Measurements from ENCODE around the gene LRRC27.

Gene LRRC27

DNA sequence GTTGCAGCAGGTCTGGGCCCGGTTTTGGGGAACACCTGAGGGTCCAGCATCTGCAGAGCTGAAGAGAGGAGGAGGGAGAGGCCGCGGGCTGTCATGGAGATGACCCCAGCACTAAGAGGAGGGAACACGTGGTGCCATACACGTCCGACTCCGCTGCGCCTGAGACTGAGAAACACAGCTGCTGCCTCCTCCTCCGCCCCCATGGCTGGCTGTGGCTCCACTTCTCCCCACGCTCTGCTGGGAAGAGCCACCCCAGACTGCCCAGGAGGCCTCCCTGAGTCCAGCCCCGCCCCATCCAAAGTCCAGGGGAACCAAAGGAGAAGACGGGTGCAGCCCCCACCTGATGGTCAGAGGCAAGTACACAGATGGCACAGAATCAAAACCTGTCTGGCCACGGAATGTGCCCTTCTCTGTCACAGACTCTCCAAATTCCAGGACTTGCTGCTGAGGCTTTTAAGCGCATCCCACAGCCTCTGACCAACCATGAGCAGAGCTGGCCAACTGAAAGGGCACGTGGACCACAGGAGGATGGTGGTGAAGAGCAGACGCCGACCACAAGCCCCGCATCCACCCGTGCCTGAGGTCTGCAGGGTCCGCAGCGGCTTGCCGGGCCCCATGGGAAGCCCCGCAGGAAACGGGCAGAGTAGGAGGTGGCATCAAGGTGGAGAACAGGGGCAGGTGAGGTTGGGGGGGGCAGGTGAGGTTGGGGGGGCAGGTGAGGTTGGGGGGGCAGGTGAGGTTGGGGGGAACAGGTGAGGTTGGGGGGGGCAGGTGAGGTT lies 48.2 kb upstream of the LRRC27 start (continued):
- TF ChIP-seq BACH2 (CRISPR knock-in tag; IDR thresholded peaks at IDR 0.05; ENCODE audit: borderline replicate concordance) (no peak), ZNF8 (CRISPR knock-in tag; IDR thresholded peaks at IDR 0.05) (no peak), ESRRG (CRISPR knock-in tag; IDR thresholded peaks at IDR 0.05) (no peak), SNAI2 (CRISPR knock-in tag; IDR thresholded peaks at IDR 0.05) (no peak), ZC3H10 (CRISPR knock-in tag; IDR thresholded peaks at IDR 0.05) (no peak), GLIS3 (CRISPR knock-in tag; IDR thresholded peaks at IDR 0.05) (no peak)
- TF ChIP-seq, protein P1, sequence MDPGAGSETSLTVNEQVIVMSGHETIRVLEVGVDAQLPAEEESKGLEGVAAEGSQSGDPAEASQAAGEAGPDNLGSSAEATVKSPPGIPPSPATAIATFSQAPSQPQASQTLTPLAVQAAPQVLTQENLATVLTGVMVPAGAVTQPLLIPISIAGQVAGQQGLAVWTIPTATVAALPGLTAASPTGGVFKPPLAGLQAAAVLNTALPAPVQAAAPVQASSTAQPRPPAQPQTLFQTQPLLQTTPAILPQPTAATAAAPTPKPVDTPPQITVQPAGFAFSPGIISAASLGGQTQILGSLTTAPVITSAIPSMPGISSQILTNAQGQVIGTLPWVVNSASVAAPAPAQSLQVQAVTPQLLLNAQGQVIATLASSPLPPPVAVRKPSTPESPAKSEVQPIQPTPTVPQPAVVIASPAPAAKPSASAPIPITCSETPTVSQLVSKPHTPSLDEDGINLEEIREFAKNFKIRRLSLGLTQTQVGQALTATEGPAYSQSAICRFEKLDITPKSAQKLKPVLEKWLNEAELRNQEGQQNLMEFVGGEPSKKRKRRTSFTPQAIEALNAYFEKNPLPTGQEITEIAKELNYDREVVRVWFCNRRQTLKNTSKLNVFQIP (CRISPR knock-in tag; IDR thresholded peaks at IDR 0.05; ENCODE audit: borderline replicate concordance, low read depth), result no peak
- TF ChIP-seq, protein P2, sequence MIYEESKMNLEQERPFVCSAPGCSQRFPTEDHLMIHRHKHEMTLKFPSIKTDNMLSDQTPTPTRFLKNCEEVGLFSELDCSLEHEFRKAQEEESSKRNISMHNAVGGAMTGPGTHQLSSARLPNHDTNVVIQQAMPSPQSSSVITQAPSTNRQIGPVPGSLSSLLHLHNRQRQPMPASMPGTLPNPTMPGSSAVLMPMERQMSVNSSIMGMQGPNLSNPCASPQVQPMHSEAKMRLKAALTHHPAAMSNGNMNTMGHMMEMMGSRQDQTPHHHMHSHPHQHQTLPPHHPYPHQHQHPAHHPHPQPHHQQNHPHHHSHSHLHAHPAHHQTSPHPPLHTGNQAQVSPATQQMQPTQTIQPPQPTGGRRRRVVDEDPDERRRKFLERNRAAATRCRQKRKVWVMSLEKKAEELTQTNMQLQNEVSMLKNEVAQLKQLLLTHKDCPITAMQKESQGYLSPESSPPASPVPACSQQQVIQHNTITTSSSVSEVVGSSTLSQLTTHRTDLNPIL (CRISPR knock-in tag; IDR thresholded peaks at IDR 0.05; ENCODE audit: low read depth), result no peak

DNA sequence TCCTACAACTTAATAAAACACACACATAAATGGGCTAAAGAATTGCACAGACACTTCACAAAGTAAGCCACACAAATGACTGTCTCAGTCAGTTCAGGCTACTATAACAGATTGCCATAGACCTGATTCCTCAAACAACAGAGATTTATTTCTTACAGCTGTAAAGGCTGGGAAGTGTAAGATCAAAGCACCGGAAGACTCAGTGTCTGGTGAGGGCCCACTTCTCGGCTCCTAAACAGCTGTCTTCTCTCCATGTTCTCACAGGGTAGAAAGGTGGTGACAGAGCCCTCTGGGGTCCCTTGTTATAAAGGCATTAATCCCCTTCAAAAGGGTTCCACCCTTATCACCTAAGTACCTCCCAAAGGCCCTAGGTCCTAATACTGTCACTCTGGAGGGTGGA lies 42.6 kb upstream of the LRRC27 start:
- TF ChIP-seq TSHZ2 (CRISPR knock-in tag; IDR thresholded peaks at IDR 0.05), result no peak
- TF ChIP-seq RARB (CRISPR knock-in tag; IDR thresholded peaks at IDR 0.05), result no peak
- ATAC-seq, result no peak

GRCh38 chr10:132290631-132291030 lies 41.4 kb upstream of the LRRC27 start:
- TF ChIP-seq PPARA (CRISPR knock-in tag; IDR thresholded peaks at IDR 0.05; ENCODE audit: borderline replicate concordance) (no peak), ISL1 (CRISPR knock-in tag; IDR thresholded peaks at IDR 0.05) (no peak), TCF4 (CRISPR knock-in tag; IDR thresholded peaks at IDR 0.05; ENCODE audit: borderline replicate concordance) (no peak), ZFP30 (CRISPR knock-in tag; IDR thresholded peaks at IDR 0.05) (no peak), BACH2 (CRISPR knock-in tag; IDR thresholded peaks at IDR 0.05; ENCODE audit: borderline replicate concordance) (no peak), RARB (CRISPR knock-in tag; IDR thresholded peaks at IDR 0.05) (no peak), ZNF8 (CRISPR knock-in tag; IDR thresholded peaks at IDR 0.05) (no peak), GLIS3 (CRISPR knock-in tag; IDR thresholded peaks at IDR 0.05) (no peak), ZNF565 (CRISPR knock-in tag; conservative IDR thresholded peaks at IDR 0.05; ENCODE audit: low read depth) (no peak), ARNTL (CRISPR knock-in tag; IDR thresholded peaks at IDR 0.05; ENCODE audit: borderline replicate concordance, low read depth) (no peak), ESRRG (CRISPR knock-in tag; IDR thresholded peaks at IDR 0.05) (no peak), TSHZ2 (CRISPR knock-in tag; IDR thresholded peaks at IDR 0.05) (no peak), ZFP3 (CRISPR knock-in tag; IDR thresholded peaks at IDR 0.05) (no peak)
- TF ChIP-seq, protein P3, sequence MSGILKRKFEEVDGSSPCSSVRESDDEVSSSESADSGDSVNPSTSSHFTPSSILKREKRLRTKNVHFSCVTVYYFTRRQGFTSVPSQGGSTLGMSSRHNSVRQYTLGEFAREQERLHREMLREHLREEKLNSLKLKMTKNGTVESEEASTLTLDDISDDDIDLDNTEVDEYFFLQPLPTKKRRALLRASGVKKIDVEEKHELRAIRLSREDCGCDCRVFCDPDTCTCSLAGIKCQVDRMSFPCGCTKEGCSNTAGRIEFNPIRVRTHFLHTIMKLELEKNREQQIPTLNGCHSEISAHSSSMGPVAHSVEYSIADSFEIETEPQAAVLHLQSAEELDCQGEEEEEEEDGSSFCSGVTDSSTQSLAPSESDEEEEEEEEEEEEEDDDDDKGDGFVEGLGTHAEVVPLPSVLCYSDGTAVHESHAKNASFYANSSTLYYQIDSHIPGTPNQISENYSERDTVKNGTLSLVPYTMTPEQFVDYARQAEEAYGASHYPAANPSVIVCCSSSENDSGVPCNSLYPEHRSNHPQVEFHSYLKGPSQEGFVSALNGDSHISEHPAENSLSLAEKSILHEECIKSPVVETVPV (CRISPR knock-in tag; IDR thresholded peaks at IDR 0.05), result no peak
- TF ChIP-seq, protein P1 (CRISPR knock-in tag; IDR thresholded peaks at IDR 0.05; ENCODE audit: borderline replicate concordance, low read depth), result no peak
- TF ChIP-seq, protein P4, sequence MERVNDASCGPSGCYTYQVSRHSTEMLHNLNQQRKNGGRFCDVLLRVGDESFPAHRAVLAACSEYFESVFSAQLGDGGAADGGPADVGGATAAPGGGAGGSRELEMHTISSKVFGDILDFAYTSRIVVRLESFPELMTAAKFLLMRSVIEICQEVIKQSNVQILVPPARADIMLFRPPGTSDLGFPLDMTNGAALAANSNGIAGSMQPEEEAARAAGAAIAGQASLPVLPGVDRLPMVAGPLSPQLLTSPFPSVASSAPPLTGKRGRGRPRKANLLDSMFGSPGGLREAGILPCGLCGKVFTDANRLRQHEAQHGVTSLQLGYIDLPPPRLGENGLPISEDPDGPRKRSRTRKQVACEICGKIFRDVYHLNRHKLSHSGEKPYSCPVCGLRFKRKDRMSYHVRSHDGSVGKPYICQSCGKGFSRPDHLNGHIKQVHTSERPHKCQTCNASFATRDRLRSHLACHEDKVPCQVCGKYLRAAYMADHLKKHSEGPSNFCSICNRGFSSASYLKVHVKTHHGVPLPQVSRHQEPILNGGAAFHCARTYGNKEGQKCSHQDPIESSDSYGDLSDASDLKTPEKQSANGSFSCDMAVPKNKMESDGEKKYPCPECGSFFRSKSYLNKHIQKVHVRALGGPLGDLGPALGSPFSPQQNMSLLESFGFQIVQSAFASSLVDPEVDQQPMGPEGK (CRISPR knock-in tag; IDR thresholded peaks at IDR 0.05; ENCODE audit: borderline replicate concordance), result no peak
- TF ChIP-seq, protein P2 (CRISPR knock-in tag; IDR thresholded peaks at IDR 0.05; ENCODE audit: low read depth), result no peak
- ATAC-seq, result no peak
